NCI-H1092 treated with DMSO at 0.1 percent for 48 hours (cell line): ENCODE results near the gene ATG5.
"Not testable (repeated sequence)": the region's sequence is repeated elsewhere in the genome, so short reads cannot be mapped to it uniquely, and the experiment has no call there.

Experiments
- DNase-seq: peaks from one replicate; lab custom pipeline; 2025; lab: John Stamatoyannopoulos, UW

Gene ATG5

GRCh38 chr6:106152952-106153351 lies 172.6 kb downstream of the ATG5 start:
- DNase-seq = no peak

- not testable (repeated sequence) for DNase-seq
Observed at GRCh38 chr6:106152476-106152875, 173.1 kb downstream of the ATG5 start.

GRCh38 chr6:106149472-106150069 lies 176.0 kb downstream of the ATG5 start:
- no peak for DNase-seq

GRCh38 chr6:106147476-106147875 lies 178.1 kb downstream of the ATG5 start:
- DNase-seq = no peak

- no peak for DNase-seq
Observed at GRCh38 chr6:106146852-106147351, 178.7 kb downstream of the ATG5 start.

GRCh38 chr6:106145741-106146227 lies 179.8 kb downstream of the ATG5 start:
- DNase-seq = no peak

GRCh38 chr6:106145144-106145543 lies 180.4 kb downstream of the ATG5 start:
- no peak for DNase-seq

- no peak for DNase-seq
Observed at GRCh38 chr6:106143665-106144064, 181.9 kb downstream of the ATG5 start.

GRCh38 chr6:106142876-106143431 lies 182.6 kb downstream of the ATG5 start:
- DNase-seq = no peak

- DNase-seq = no peak
Observed at GRCh38 chr6:106141441-106142237, 183.9 kb downstream of the ATG5 start.

GRCh38 chr6:106138151-106138550 lies 187.4 kb downstream of the ATG5 start:
- no peak for DNase-seq

GRCh38 chr6:106136845-106137244 lies 188.7 kb downstream of the ATG5 start:
- DNase-seq = no peak

GRCh38 chr6:106135911-106136571 lies 189.5 kb downstream of the ATG5 start:
- no peak for DNase-seq

- DNase-seq = no peak
Observed at GRCh38 chr6:106134906-106135634, 190.5 kb downstream of the ATG5 start.
